GM19193 (cell line): ENCODE measurements around the gene CPHXL2.

Experiments
- POLR2A ChIP-seq: IDR thresholded peaks from 4 replicates; pipeline ENCODE4 v1.6.1; 2011; ENCODE audit not compliant: insufficient read depth, insufficient read length; ENCODE audit errors: extremely low read depth

CPHXL2 gene

GRCh38 chr16:75676909-75677308, at the start of gene CPHXL2:
TSS of gene CPHXL2 (minus strand) at chr16:75677009. CDS start at chr16:75676999, 10 bp downstream.
- no peak for TF ChIP-seq POLR2A

- TF ChIP-seq POLR2A: no peak
These were observed 49.6 kb upstream of the CPHXL2 start, which contains the start of gene CPHXL for GRCh38 chr16:75726390-75726789. TSS of gene CPHXL (minus strand) at chr16:75726490. CDS start at chr16:75726442, 48 bp downstream.

- no peak for TF ChIP-seq POLR2A
These were observed 41.6 kb upstream of the CPHXL2 start for GRCh38 chr16:75718452-75718851.

DNA sequence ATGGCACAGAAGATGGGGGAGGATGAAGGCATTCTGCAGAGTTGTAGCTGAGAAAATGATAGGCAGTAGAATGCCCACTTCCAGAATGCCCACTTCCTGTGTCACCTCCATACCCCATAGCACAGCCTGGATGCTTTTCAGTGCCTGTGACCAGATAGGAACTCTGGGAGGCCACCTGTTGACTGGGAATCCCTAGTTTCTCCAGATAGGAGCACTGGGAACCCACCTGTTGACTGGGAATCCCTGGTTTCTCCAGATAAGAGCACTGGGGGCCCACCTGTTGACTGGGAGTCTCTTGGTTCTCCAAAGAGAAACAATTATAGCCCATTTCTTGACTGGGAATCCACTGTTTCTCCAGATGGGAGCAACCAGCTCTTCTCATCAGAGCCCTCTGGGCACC, 37.9 kb upstream of the CPHXL2 start:
- TF ChIP-seq POLR2A: no peak

GRCh38 chr16:75710344-75710743, 33.5 kb upstream of the CPHXL2 start:
- no peak for TF ChIP-seq POLR2A

- no peak for TF ChIP-seq POLR2A
These were observed 26.5 kb upstream of the CPHXL2 start for GRCh38 chr16:75703306-75703705.

DNA sequence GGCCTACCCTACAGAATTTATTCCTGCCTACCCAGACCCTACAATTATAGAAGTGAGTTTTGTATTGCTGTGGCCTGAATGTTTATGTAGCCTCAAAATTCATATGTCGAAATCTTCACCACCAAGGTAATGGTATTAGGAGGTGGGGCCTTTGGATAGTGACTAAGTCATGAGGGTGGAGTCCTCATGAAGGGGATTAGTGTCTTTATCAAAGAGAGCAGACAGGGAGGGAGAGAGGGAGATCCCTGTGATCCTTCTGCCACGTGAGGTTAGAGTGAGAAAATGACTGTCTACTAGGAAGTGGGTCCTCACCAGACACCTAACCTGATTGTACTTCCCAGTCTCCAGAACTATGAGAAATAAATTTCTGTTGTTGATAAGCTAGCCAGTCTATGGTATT, 25.4 kb upstream of the CPHXL2 start:
- TF ChIP-seq POLR2A: no peak

DNA sequence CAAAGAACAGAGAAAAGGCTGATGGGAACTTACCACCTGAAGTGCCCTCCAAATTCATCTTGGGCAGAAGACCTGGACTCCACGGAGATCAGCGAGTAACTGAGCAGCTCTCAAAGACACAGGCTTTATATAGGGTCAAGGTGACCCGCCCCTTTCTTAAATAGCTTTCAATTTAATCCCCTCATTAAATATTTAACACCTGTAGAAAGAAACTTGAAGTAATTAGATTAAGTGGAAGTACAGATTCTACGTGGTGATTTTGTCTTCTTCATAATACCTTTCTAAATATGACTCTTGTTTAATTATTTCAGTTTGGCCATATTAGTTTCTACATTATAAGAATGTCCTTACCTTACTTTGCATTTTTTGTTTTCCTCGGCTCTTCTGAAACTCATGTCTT, 24.6 kb upstream of the CPHXL2 start, which contains the start of gene DUXB:
Gene DUXB, minus strand, starts transcription at position 101 of the 400 bp plus-strand sequence. Its CDS starts 43 bp downstream, at position 58.
- TF ChIP-seq POLR2A: no peak

GRCh38 chr16:75697571-75697970, 20.8 kb upstream of the CPHXL2 start:
- no peak for TF ChIP-seq POLR2A

DNA sequence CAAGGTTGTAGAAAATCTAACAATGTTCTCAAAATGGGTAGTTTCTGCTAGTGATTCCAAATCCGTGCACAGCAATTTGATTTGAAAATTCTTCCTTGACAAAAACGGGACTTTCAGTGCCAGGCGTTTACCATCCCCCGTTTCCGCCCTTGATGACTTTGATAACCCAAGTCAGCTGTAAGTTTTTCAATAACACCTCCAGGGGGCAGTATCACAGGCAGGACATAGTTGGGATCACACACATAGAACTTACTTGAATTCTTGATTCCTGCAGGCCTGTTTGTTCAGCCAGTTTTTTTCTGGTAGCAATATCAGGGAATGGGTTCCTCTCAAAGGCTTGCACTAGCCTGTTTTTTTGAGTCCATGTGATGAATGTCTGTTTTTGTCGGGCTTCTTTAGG, 18.9 kb upstream of the CPHXL2 start:
- no peak for TF ChIP-seq POLR2A

DNA sequence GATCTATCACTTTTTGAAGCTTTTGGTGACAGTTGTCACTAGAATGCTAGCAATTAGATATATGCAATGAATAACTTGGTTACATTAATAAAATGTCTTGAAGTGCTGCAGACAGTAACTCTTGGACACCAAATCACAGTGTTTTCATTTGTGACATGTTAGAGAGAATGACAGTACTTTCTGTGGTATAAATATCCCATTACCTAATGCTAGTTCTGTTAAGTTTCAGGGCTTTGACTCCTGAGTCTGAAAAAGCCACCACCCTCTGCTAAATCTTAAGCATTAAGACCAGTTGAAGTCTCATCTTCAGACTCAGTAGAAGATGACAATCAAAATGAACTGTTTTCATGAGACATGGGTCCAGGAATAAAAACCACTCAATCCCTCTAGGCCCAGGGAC, 10.6 kb upstream of the CPHXL2 start:
- TF ChIP-seq POLR2A: no peak

GRCh38 chr16:75682308-75682707, 5.5 kb upstream of the CPHXL2 start:
- no peak for TF ChIP-seq POLR2A

GRCh38 chr16:75679366-75679765, 2.6 kb upstream of the CPHXL2 start:
- no peak for TF ChIP-seq POLR2A

- no peak for TF ChIP-seq POLR2A
These were observed 9.3 kb downstream of the CPHXL2 start for GRCh38 chr16:75667503-75667902.

- TF ChIP-seq POLR2A: no peak
These were observed 16.0 kb downstream of the CPHXL2 start for GRCh38 chr16:75660726-75661302.

GRCh38 chr16:75660321-75660720, 16.5 kb downstream of the CPHXL2 start:
- TF ChIP-seq POLR2A: no peak

DNA sequence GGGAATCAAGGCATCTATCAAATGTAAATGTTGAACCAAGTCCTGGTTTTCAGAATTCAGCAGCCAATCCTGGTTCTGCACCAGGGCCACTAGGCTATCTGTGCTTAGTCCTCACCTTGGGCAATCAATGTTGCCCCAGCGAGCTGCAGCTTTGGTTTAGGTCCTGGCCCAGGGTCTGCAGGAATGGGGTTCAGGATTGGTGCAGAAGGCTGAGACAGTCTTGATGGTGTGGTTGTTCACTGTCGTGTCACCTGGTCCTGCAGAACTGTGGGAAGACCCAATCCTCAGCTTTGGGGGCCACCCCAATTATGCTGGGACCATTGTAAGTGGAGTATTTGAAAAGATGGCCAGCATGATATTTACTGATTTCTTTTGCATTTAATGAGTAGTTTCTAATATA, 18.6 kb downstream of the CPHXL2 start:
- no peak for TF ChIP-seq POLR2A
